ENCODE measurements around the gene RAPGEF1.
A peak's percentile ranks its signal among the peaks of the same experiment; 100 is the strongest.

The RAPGEF1 gene

GRCh38 chr9:131633491-131634031 is 106.3 kb downstream of the RAPGEF1 start (continued):
- TF ChIP-seq ZNF266 (tag by site-specific recombination; IDR thresholded peaks at IDR 0.05; ENCODE audit: low read depth) = no peak
- no peak for TF ChIP-seq GLIS2 (tag by site-specific recombination; IDR thresholded peaks at IDR 0.05)
- no peak for TF ChIP-seq ZNF248 (tag by site-specific recombination; IDR thresholded peaks at IDR 0.05)
- TF ChIP-seq ZNF777 (tag by site-specific recombination; IDR thresholded peaks at IDR 0.05; ENCODE audit: borderline replicate concordance) = no peak
- no peak for TF ChIP-seq ZNF354C (tag by site-specific recombination; IDR thresholded peaks at IDR 0.05; ENCODE audit: borderline replicate concordance, low read depth)
- no peak for TF ChIP-seq ZNF670 (tag by site-specific recombination; IDR thresholded peaks at IDR 0.05; ENCODE audit: low read depth)
- peak; percentile 96 for TF ChIP-seq ATF2 (tag by site-specific recombination; IDR thresholded peaks at IDR 0.05; ENCODE audit: low read depth)
- no peak for TF ChIP-seq ZBTB6 (tag by site-specific recombination; IDR thresholded peaks at IDR 0.05)
- no peak for TF ChIP-seq TCF7L2 (IDR thresholded peaks at IDR 0.05; ENCODE audit: borderline replicate concordance, low read depth, low read length)
- no peak; the same call in 1 of the 2 replicates for TF ChIP-seq PRDM1 (tag by site-specific recombination; IDR thresholded peaks at IDR 0.05)
- no peak for TF ChIP-seq ZBTB7A (tag by site-specific recombination; IDR thresholded peaks at IDR 0.05; ENCODE audit: low read depth)
- TF ChIP-seq ZFP3 (tag by site-specific recombination; IDR thresholded peaks at IDR 0.05; ENCODE audit: low read depth) = no peak
- TF ChIP-seq ZSCAN16 (tag by site-specific recombination; IDR thresholded peaks at IDR 0.05) = no peak
- TF ChIP-seq ZBTB11 (tag by site-specific recombination; conservative IDR thresholded peaks at IDR 0.05; ENCODE audit: low read depth) = no peak
- no peak for TF ChIP-seq ZNF837 (tag by site-specific recombination; IDR thresholded peaks at IDR 0.05)
- no peak for TF ChIP-seq SALL2 (tag by site-specific recombination; IDR thresholded peaks at IDR 0.05; ENCODE audit: borderline replicate concordance)
- TF ChIP-seq ZNF548 (tag by site-specific recombination; IDR thresholded peaks at IDR 0.05) = no peak
- no peak for TF ChIP-seq PBX3 (CRISPR knock-in tag; IDR thresholded peaks at IDR 0.05)
- no peak for TF ChIP-seq ZNF654 (tag by site-specific recombination; IDR thresholded peaks at IDR 0.05; ENCODE audit: low read depth)
- TF ChIP-seq IKZF3 (tag by site-specific recombination; IDR thresholded peaks at IDR 0.05) = peak; percentile 57; the same call in 1 of the 2 replicates
- no peak for TF ChIP-seq ZNF510 (tag by site-specific recombination; IDR thresholded peaks at IDR 0.05; ENCODE audit: insufficient replicate concordance)
- TF ChIP-seq ZNF701 (tag by site-specific recombination; IDR thresholded peaks at IDR 0.05) = no peak
- TF ChIP-seq ZNF776 (tag by site-specific recombination; IDR thresholded peaks at IDR 0.05; ENCODE audit: borderline replicate concordance) = no peak
- TF ChIP-seq ZNF18 (tag by site-specific recombination; IDR thresholded peaks at IDR 0.05) = no peak
- TF ChIP-seq ZNF140 (tag by site-specific recombination; IDR thresholded peaks at IDR 0.05) = no peak
- TF ChIP-seq FEZF1 (tag by site-specific recombination; IDR thresholded peaks at IDR 0.05) = peak; percentile 100
- TF ChIP-seq ZBTB21 (tag by site-specific recombination; IDR thresholded peaks at IDR 0.05) = peak; percentile 91
- TF ChIP-seq PRDM4 (tag by site-specific recombination; IDR thresholded peaks at IDR 0.05) = no peak
- no peak for TF ChIP-seq ZBTB17 (tag by site-specific recombination; IDR thresholded peaks at IDR 0.05)
- TF ChIP-seq ZNF292 (tag by site-specific recombination; IDR thresholded peaks at IDR 0.05; ENCODE audit: borderline replicate concordance, low read depth) = no peak
